AG04449 (cell line): ENCODE results near the gene SEMA5A.
A peak's percentile ranks its signal among the peaks of the same experiment; 100 is the strongest.

Experiments used
- CTCF ChIA-PET: fragments of 350-600 bp; formaldehyde crosslinking; extraction: SDS; loops from one replicate; lab custom pipeline; 2021; ENCODE audit warnings: antibody characterized with exemption; lab: Yijun Ruan, JAX
- POLR2A ChIA-PET: fragments of 400-600, 350-600 bp; formaldehyde crosslinking; extraction: SDS; loops from one replicate; lab custom pipeline; 2020; ENCODE audit warnings: antibody characterized with exemption, inconsistent platforms; lab: Yijun Ruan, JAX
- DNase-seq: peaks from one replicate; pipeline ENCODE4 v3.0.0-alpha.2; 2010; ENCODE audit warnings: low read depth, low spot score
- H3K4me3 ChIP-seq: 2 replicates; pipeline ENCODE4 v1.5.1; 2011; ENCODE audit warnings: low read depth, mild to moderate bottlenecking, control low read depth, low read length
- TF ChIP-seq, protein P1 (sequence below): IDR thresholded peaks from one replicate; pipeline ENCODE4 v1.5.1; 2011; ENCODE audit warnings: mild to moderate bottlenecking, moderate library complexity, low read length, control low read depth, inconsistent platforms; ENCODE audit not compliant: insufficient read depth; ENCODE audit errors: missing control alignments

Gene SEMA5A

DNA sequence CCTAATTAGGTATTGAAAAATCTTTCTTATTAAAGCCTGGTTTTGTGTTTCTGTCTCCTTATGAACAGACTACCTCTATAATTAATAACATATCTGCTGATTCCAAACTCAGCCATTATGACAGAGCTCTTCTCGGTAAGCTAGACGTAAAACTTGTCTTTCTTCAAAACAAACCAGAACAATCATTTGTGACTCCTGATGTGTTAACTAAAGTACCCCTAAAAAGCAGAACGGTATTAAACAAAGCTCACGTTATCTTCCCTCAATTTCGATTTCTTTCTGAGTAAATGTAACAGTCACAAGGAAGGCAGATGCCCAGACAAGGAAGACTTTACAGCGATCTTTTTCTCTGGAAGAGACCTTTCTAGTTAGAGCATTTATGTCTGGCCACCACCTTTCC, 1.8 kb downstream of the SEMA5A start:
- POLR2A ChIA-PET = interaction anchor here (0.6 kb wide), 2 partner anchors 197 to 1616 kb away, joined by 3 read pairs; no protein-coding TSS in a partner anchor
- CTCF ChIA-PET = interaction anchor here (0.6 to 4.8 kb wide), 59 partner anchors 9 to 1657 kb away, joined by 3 to 24 read pairs (median 4); no protein-coding TSS in a partner anchor
- DNase-seq = no peak
- H3K4me3 ChIP-seq = peak overlapping the region; percentile 93
- TF ChIP-seq, protein P1, sequence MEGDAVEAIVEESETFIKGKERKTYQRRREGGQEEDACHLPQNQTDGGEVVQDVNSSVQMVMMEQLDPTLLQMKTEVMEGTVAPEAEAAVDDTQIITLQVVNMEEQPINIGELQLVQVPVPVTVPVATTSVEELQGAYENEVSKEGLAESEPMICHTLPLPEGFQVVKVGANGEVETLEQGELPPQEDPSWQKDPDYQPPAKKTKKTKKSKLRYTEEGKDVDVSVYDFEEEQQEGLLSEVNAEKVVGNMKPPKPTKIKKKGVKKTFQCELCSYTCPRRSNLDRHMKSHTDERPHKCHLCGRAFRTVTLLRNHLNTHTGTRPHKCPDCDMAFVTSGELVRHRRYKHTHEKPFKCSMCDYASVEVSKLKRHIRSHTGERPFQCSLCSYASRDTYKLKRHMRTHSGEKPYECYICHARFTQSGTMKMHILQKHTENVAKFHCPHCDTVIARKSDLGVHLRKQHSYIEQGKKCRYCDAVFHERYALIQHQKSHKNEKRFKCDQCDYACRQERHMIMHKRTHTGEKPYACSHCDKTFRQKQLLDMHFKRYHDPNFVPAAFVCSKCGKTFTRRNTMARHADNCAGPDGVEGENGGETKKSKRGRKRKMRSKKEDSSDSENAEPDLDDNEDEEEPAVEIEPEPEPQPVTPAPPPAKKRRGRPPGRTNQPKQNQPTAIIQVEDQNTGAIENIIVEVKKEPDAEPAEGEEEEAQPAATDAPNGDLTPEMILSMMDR = no peak

DNA sequence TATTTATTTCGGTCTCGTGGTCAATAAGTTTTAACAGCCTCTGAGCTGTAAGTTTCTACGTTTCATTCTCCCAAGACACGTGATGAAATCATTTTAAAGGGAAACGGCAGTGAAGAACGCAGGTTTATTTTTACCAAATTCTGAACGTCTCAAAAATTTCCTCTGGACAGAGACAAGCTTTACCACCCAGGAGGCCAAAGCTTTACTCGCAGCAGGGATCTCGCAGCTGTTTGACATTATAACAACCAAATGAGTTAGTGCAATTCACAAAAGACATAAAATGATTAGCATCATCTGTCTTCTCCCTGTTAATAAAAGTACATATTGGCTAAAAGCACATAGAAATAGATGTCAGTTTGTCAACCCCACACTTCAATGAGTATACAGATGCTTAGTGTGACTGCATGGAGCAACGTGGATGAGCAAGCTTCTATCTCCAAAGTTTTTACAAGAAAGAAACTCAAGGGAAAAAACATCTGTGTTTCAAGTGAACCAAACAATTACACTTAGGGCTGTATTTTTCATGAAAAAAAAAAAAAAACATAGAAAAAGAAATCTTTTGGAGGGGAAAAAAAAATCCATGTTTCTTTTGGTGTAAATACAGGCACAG, 2.5 kb downstream of the SEMA5A start:
- ChIA-PET CTCF (interaction anchor here (0.7 to 4.8 kb wide), 48 partner anchors 8 to 1656 kb away, joined by 3 to 24 read pairs (median 4); no protein-coding TSS in a partner anchor), POLR2A (interaction anchor here (0.6 kb wide), 1 partner anchor 1615 kb away, joined by 3 read pairs; no protein-coding TSS in a partner anchor)
- TF ChIP-seq, protein P1 = no peak
- no peak for DNase-seq
- H3K4me3 ChIP-seq = peak overlapping the region; percentile 93

DNA sequence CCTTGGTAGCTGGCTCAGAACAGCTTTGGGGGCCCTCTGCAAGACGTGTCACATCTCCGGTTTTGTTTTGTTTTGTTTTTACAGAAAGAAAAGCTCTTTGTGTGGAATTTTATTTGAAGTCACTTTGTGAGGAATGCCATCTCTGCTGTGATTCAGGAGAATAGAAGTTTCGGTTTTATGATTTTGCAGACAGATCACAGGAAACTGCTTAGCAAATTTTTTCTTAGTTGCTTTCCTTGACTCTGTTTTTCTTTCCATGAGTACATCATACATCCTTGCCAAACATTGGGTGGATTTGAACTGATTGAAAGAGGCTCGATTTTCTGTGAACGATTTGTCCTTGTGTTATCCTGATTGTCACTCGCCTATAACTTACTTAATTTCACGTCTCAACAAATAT, 5.1 kb downstream of the SEMA5A start:
- TF ChIP-seq, protein P1 = no peak
- peak overlapping the region; percentile 20 for H3K4me3 ChIP-seq
- DNase-seq = no peak
- ChIA-PET CTCF (no interaction called here), POLR2A (no interaction called here)

DNA sequence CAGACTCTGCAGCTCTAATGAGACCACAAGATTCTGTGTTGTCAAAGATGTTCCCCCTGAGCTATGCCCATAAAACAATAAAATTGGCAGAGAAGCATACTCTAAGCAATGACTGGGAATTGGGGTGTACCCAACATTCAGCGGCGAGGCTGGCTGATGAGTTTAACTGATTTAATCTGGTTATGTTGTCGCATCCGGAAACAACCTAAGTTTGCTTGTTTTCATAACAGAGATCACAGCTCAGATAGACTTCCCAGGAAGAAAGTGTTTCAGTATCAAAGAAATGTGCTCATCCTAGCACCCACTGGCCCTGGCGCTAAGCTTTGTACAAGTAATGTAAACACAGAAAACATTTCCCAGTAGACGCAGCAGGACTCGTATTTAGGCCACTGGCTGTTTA, 7.4 kb downstream of the SEMA5A start:
- TF ChIP-seq, protein P1 = no peak
- H3K4me3 ChIP-seq = no peak overlapping the region
- ChIA-PET CTCF (interaction anchor here (0.8 to 2.1 kb wide), 4 partner anchors 13 to 328 kb away, joined by 3 to 5 read pairs (median 4); no protein-coding TSS in a partner anchor), POLR2A (no interaction called here)
- DNase-seq = no peak

DNA sequence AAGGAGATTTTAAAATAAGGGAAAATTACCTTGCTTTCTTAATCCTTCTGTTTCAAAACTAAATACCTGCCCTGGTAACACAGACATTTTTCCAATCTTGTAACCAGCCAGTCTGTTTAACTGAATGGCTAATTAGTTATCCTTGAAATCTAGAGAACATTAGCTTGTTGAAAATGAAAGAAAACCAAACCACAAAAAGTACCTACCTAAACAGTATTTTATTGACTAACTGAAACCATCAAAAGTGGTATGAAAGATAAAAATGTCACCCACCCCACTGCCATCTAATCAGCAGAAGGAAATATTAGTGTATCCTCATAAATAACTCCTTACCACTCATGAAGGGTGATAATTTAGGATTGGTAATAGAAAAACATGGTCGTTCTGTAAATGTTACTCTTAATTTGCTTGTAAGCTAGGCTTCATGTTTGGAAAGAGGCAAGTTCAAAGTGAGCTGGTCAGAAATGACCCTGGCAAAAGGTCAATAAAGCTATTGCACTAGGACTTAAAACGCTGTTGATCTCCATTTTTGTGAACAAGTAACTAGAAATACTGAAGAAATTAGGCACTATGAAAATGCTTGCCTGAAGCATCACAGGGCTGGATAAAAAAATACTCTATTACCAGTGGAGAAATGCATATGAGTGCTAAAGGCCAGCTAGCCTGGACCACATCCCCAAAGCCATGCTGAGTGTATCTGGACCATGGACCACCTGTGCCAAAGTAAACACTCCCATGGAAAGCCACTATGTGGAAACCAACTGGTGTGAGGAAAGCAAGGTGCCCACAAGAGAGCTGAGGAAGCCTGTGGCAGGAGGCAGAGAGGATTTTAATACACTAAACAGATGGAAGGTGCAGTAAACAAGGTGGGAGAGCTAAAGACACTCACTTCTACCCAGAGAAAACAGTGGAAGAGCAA, 8.4 kb downstream of the SEMA5A start:
- CTCF ChIA-PET = interaction anchor here (1.1 to 2.1 kb wide), 3 partner anchors 12 to 25 kb away, joined by 3 to 5 read pairs (median 4); no protein-coding TSS in a partner anchor
- TF ChIP-seq, protein P1 = no peak
- no peak overlapping the region for H3K4me3 ChIP-seq
- POLR2A ChIA-PET = no interaction called here
- no peak for DNase-seq
